GM19438 (cell line): ENCODE measurements around the gene KPNB1.

ENCODE experiments used
- ATAC-seq: cut with Tn5 transposase; IDR thresholded peaks from one replicate; pipeline ENCODE4 v1.9.1; 2021; ENCODE audit warnings: low read depth; ENCODE audit not compliant: unreplicated experiment

Gene KPNB1

GRCh38 chr17:47708864-47709541 lies 59.3 kb downstream of the KPNB1 start:
- no peak for ATAC-seq

- no peak for ATAC-seq
Measured at GRCh38 chr17:47709594-47709993, 59.9 kb downstream of the KPNB1 start.

GRCh38 chr17:47711366-47712099 lies 61.8 kb downstream of the KPNB1 start:
- ATAC-seq, result no peak

- ATAC-seq, result no peak
Measured at GRCh38 chr17:47712330-47713023, 62.8 kb downstream of the KPNB1 start.

GRCh38 chr17:47713980-47714700 lies 64.4 kb downstream of the KPNB1 start:
- ATAC-seq, result no peak

GRCh38 chr17:47714773-47715396 lies 65.2 kb downstream of the KPNB1 start:
- no peak for ATAC-seq

- ATAC-seq, result no peak
Measured at GRCh38 chr17:47715669-47716325, 66.1 kb downstream of the KPNB1 start.

GRCh38 chr17:47716375-47716774 lies 66.7 kb downstream of the KPNB1 start:
- no peak for ATAC-seq

GRCh38 chr17:47717261-47717697 lies 67.6 kb downstream of the KPNB1 start:
- ATAC-seq, result no peak

GRCh38 chr17:47717979-47718621 lies 68.4 kb downstream of the KPNB1 start:
- ATAC-seq, result no peak

- no peak for ATAC-seq
Measured at GRCh38 chr17:47718634-47719405, 69.1 kb downstream of the KPNB1 start.

- ATAC-seq, result no peak
Measured at GRCh38 chr17:47719411-47720152, 69.9 kb downstream of the KPNB1 start.

GRCh38 chr17:47720196-47720595 lies 70.5 kb downstream of the KPNB1 start:
- ATAC-seq, result no peak

- ATAC-seq, result no peak
Measured at GRCh38 chr17:47720754-47721533, 71.2 kb downstream of the KPNB1 start.

- ATAC-seq, result no peak
Measured at GRCh38 chr17:47721725-47722124, 72.0 kb downstream of the KPNB1 start.

- ATAC-seq, result no peak
Measured at GRCh38 chr17:47724705-47725104, 75.0 kb downstream of the KPNB1 start.

GRCh38 chr17:47725446-47726111 lies 75.9 kb downstream of the KPNB1 start:
- ATAC-seq, result no peak
